GM18520 (cell line): ENCODE results near the gene GLT1D1.
"Not testable (repeated sequence)": the region's sequence is repeated elsewhere in the genome, so short reads cannot be mapped to it uniquely, and the experiment has no call there.

Source experiments
- ATAC-seq: cut with Tn5 transposase; IDR thresholded peaks from one replicate; pipeline ENCODE4 v1.9.1; 2021; ENCODE audit not compliant: unreplicated experiment

Gene GLT1D1

DNA sequence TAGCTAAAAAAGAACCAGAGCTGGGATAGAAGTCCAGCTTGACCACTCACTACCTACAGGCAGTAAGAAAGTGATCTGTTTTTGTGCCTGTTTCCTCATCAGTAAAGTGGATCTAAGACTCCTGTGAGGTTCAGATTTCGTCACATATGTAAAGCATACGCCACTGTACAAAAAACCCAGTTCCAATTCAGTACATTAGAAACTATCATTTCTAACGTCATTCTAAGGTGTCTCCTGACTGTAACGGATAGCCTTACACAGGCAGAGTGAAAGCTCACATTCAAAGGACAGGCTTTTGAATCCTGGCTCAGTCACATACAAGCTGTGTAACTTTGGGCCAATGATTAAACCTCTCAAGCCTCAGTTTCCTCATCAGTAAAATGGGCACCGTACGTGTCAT, 33.0 kb upstream of the GLT1D1 start:
- no peak for ATAC-seq

GRCh38 chr12:128820723-128821432, 32.4 kb upstream of the GLT1D1 start:
- ATAC-seq, result peak; percentile 39

GRCh38 chr12:128823216-128823915, 29.9 kb upstream of the GLT1D1 start:
- peak; percentile 13 for ATAC-seq

DNA sequence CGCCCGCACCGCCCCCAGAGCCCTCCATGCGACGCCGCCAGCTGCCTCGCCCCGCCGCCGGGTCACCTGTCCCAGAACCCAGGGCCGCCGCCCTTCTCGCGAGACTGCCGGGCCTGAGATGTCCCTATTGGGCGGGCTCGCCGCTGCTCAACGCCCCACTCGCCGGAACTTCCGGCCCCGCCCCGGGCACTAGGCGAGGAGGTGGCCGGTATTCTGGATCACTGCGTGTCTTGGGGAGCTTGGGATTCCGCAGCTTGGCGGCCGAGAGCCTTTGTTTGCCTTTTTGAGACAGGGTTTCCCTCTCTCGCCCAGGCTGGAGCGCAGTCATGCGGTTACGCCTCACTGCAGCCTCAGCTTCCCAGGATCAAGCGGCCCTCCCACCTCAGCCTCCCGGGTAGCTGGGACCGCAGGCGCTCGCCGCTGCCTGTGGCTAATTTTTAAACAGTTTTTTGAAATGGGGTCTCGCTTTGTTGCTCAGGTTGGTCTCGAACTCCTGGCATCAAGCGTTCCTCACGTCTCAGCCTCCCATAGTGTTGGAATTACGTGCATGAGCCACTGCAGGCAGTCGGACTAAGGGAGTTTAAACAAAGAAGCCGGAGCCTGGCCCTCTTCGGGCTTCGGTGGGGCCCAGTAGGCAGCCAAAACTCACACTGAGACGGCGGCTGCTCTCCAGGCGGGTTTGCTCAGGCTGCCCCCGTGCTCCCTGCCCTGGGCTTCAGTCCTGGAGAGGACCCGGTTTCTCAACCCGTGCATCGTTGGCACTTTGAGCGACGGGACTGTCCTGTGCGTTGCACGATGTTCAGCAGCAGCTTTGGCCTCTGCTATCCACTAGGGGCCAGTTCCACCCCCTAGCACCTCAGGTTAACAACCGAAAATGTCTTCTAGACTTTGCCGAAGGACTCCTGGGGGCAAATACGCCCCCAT, 29.1 kb upstream of the GLT1D1 start, which contains the start of gene SLC15A4:
Gene SLC15A4 (minus strand): TSS at position 43 of the 924 bp plus-strand sequence. CDS start 15 bp downstream, at position 28.
- ATAC-seq, result peak; percentile 71

GRCh38 chr12:128825835-128826234, 27.4 kb upstream of the GLT1D1 start:
- no peak for ATAC-seq

DNA sequence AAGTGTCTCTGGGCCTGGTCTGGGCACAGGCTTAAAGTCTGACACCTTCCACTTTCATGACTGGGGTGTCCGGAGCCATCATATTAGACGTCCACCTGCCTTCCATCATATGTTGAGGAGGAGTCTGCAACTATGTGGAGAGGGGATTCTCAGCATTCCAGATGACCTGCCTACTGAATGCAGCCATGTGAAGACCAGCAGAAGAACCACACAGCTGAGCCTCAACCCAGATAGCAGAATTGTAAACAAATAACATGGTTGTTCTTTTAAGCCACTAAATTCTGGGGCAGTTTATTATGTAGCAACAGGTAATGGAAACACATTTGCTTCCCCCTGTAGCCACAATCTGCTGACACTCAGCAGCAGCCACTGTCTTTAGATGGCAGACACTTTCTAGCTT, 25.6 kb upstream of the GLT1D1 start:
- no peak for ATAC-seq

DNA sequence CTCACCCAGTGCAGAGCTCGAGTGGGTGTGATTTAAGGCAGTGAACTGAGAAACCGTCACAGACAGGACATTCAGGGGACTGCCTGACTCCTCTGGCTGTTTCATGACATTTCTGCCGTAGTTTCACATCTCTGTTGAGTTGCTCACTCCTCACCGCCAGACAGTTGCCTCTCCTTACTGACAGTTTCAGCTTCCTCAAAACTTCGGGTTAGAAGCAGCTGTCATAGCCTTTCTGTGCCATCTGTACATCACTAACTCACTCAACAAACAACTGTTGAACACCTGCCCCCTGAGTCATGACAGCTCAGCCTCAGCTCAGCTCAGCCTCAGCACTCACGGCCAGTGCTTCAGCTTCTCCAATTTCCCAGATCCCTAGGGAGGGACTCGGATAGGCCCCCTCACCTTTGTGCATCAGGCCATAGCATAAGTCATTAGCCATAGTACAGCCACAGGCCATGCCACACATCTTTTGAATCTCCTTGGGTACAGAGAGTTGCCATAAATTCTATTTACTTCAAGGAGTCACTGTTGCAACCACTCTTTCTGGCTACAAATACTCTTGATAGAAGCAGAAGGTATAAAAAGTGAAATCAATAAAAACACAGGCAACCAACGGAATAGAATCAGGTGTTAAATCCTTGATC, 23.3 kb upstream of the GLT1D1 start:
- peak; percentile 89 for ATAC-seq

- ATAC-seq, result peak; percentile 34
Observed at GRCh38 chr12:128830505-128830893, 22.8 kb upstream of the GLT1D1 start.

DNA sequence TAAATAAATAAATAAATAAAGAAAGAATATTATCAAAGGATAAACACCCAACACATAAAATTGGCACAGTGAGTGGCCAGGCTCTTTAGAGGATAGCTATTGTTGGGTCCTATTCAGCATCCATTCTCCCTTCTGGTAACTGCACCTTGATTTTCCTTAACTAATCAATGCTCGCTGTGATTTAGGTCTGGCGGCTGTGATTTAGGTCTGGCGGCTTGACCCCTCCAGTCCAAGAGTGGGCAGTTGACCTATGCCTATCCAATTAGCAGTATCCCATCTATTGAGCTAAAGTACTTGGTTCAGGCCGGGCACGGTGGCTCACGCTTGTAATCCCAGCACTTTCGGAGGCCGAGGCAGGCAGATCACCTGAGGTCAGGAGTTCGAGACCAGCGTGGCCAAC, 19.9 kb upstream of the GLT1D1 start:
- no peak for ATAC-seq

- ATAC-seq, result not testable (repeated sequence)
Observed at GRCh38 chr12:128839885-128840284, 13.4 kb upstream of the GLT1D1 start.

- ATAC-seq, result no peak
Observed at GRCh38 chr12:128840862-128841468, 12.3 kb upstream of the GLT1D1 start.

GRCh38 chr12:128842579-128842978, 10.7 kb upstream of the GLT1D1 start:
- ATAC-seq, result no peak

DNA sequence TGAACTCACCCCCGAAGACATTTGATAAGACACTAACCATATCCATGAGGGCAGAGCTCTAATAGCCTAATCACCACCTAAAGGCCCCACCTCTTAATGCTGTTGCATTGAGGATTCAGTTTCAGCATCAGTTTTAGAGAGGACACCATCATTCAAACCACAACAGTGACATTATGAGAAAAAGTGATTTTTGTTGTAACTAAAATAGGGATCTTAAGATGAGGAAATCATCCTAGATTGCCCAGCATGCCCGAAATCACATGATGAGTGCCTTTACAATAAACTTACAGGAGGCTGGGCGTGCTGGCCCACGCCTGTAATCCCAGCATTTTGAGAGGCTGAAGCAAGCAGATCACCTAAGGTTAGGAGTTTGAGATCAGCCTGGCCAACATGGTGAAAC, 9.7 kb upstream of the GLT1D1 start:
- ATAC-seq, result no peak

DNA sequence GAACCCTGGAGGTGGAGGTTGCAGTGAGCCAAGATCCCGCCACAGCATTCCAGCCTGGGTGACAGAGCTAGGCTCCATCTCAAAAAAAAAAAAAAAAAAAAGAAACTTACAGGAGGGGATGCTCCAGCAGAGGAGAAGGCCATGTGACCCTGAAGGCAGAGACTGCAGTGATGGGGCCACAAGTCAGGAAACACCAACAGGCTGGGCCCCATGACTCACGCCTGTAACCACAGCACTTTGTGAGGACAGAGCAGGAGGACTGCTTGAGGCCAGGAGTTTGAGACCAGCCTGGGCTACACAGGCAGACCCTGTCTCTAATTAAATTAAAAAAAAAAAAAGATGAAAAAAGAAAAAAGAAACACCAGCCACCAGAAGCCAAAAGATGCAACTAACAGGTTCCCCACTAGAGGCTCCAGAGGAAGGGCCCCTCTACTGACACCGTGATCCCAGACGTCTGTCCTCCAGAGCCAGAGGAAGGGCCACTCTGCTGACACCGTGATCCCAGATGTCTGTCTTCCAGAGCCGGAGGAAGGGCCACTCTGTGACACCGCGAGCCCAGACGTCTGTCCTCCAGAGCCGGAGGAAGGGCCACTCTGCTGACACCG, 9.1 kb upstream of the GLT1D1 start:
- ATAC-seq, result no peak

DNA sequence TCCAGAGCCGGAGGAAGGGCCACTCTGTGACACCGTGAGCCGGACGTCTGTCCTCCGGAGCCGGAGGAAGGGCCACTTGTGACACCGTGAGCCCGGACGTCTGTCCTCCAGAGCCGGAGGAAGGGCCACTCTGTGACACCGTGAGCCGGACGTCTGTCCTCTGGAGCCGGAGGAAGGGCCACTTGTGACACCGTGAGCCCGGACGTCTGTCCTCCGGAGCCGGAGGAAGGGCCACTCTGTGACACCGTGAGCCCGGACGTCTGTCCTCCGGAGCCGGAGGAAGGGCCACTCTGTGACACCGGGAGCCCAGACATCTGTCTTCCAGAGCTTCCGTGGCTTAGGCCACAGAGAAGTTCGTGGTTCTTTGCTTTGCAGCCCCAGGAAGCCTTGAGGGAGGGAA, 6.6 kb upstream of the GLT1D1 start:
- ATAC-seq, result not testable (repeated sequence)

- ATAC-seq, result no peak
Observed at GRCh38 chr12:128848371-128848770, 4.9 kb upstream of the GLT1D1 start.

GRCh38 chr12:128849806-128850205, 3.5 kb upstream of the GLT1D1 start:
- ATAC-seq, result not testable (repeated sequence)

DNA sequence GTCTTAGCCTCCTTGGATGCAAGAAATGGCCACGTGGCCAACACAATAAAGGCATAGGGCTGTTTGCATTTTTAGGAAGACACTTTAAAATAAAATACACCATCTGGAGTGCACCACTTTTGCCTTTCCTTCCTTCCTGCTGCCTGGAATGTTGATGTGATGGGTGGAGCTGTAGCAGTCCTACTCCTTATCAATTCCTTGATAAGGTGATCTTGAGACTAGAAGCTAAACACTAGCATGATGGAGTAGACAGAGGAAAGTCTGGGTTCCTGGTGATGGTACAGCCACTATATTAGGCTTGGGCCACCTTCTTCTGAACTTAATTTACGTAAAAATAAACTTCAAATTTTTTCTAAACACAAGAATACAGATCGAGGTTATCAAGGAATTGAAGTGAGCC, 2.9 kb upstream of the GLT1D1 start:
- ATAC-seq, result no peak

DNA sequence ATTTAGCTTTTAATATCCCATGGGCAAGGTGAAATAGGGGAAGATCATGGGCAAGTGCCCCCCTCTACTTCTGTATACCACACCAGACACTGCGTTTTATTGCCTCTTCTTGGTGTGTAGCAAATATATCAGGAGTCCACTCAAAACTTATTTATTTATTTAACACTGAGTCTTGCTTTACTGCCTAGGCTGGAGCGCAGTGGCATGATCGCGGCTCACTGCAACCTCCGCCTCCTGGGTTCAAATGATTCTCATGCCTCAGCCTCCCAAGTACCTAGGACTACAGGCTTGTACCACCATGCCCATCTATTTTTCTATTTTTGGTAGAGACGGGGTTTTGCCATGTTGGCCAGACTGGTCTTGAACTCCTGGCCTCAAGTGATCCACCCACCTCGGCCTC, 1.8 kb upstream of the GLT1D1 start:
- ATAC-seq, result not testable (repeated sequence)
